Right kidney (tissue), 1 donor: ENCODE data around the gene CAMTA1.
"Not testable (repeated sequence)": the region's sequence is repeated elsewhere in the genome, so short reads cannot be mapped to it uniquely, and the experiment has no call there.

Experiments
- DNase-seq: peaks from one replicate; pipeline ENCODE4 v3.0.0-alpha.2; 2016

The CAMTA1 gene

DNA sequence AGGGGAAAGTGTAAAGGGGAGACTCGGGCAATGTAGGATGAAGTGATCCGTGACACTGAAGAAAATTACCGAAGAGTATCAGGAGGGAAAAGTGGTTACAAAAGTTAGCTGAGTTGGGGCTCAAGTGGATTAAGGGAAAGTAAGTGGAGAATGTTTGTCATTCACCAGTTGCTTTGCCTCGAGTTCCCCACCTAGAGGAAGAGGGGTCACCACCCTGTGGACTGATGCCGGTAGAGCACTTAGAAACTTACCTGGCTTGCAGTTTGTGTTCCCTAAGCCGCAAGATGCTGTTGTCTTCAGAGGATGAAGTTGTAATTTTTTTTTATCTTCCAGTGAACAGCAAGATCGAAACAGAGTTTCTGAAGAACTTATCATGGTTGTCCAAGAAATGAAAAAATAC lies 999.9 kb downstream of the CAMTA1 start:
- no peak for DNase-seq

DNA sequence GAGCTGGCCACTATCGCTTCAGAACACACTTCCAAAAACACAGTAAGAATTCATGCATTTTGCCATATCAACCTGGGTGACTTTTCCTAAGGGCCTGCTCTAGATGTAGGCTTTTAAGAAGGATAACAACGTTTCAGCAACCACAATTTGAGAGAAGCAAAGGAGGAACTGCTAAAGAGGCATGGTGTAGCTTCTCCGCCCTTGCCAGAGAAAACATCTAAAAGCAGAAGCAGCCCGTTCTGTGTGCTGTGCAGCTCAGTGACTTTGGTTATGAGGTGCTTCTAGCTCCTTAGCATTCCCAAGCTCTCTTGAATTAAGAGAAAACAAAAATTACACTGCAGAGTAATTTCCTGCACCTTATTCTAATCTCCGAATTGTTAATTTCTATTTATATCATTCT lies 1001.5 kb downstream of the CAMTA1 start:
- DNase-seq = no peak

DNA sequence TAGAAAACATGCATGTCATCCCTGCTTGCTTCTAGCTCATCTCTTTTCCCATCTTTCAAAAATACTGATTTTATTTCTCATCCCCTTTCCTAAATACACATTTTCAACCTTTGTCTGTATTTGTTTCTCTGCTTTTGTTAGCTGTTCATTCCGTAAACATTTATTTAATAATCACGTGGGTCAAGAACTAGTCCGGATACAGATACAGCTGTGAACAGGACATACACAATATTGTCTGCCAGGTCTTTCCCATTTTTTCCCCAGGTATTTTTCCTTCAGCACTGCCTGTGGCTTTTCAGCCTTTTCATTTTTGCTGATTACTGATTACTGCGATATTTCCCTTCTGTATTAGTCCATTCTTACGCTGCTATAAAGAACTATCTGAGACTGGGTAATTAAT lies 1004.6 kb downstream of the CAMTA1 start:
- DNase-seq = no peak

DNA sequence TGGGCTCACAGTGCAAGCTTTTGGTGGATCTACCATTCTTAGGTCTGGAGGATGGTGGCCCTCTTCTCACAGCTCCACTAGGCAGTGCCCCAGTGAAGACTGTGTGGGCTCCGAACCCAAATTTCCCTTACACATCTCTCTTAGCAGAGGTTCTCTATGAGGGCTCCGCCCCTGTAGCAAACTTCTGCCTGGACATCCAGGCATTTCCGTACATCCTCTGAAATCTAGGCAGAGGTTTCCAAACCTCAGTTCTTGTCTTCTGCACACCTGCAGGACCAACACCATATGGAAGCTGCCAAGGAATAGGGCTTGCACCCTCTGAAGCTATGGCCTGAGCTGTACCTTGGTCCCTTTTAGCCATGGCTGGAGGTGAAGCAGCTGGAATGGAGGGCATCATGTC lies 1005.8 kb downstream of the CAMTA1 start:
- DNase-seq = not testable (repeated sequence)

DNA sequence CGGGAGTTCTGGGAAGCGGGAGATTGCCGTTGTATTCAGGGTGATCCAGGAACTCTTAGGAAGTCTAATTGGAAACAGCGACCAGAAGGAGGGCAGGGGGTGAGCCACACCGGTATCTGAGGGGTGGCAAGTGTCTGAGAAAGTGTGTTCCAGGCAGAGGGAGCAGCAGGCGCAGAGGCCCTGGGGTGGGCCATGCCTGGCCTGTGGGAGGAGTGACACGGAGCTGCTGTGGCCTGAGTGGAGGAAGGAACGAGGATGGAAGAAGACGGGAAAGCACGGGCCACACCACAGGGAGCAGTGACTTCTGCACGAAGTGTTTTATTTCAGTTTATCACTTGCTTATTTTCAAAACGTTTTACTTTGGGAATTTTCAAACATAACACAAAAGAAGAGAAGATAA lies 1010.2 kb downstream of the CAMTA1 start:
- DNase-seq = no peak

DNA sequence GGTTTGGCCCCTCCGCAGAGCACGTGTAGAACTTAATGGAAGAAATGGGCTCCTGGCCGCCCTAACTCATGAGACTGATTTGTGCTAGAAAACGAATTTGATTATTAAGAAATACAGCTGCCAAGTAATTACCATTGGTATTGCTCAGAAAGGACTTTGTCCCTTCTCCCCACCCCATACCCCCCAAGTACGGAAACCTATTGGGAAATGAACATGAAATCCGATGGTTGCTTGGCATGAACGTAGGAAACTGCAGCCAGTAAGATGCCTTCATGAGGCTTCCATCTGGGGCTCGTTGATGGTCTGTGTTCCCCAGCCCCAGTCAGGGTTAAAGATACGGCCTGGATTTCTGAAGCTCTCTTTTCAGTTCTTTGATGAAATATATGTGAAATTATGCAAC lies 1020.2 kb downstream of the CAMTA1 start:
- no peak for DNase-seq

DNA sequence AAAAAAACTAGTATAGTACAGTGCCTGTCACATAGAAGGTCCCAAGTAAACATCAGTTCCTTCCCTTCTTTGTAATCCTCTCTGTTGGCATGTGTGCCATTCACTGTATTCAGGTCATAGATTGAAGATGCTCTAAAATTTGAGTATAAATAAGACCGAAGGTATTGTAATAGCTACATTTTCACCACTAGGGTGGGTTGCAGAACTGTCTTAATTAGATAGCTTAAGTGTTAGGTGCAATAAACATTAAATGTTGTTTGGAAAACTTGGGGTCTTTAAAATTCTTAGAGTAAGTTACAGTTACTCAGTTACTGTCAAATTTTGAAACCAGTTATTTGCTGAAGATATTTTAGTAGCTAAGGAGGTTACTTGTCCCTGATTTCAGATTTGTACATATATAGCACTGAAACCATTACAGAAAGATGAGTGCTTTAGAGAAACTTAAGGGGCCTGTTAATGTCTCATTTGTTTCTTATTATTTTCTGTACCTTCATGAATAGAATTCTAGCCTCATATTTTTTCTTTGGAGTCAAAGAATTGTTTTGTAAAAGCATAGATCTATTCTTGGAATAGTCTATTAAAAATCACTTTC lies 1023.1 kb downstream of the CAMTA1 start:
- no peak for DNase-seq

DNA sequence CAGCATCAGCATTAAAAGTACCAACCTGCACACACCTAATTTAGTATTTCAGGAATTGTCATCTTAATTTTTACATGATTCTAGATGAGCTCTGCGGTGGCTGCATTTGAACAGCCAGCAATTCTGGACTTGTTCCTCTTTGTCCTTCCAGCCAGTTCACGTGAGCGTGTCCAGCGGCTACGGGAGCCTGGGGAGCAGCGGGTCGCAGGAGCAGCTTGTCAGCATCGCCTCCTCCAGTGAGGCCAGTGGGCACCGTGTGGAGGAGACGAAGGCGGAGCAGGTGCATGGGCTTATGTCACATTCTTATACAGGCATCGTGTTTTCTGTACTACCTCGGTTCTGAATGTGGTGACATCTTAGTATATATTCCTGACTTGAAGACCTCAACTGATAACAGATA lies 1024.5 kb downstream of the CAMTA1 start:
- no peak for DNase-seq

DNA sequence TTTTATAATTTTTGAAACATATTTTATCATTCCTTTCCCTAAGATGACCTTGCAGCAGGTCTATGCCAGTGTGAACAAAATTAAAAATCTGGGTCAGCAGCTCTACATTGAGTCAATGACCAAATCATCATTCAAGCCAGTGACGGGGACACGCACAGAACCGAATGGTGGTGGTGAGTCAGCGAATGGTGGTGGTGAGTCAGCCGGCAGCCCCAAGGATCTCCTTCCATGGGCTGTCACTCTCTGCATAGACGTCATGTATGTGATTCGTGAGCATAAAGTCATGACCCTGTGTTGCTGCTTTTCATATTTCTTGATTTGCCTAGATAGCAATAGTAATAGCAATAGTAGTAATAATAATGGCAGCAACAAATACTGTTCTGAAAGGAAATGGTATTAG lies 1025.1 kb downstream of the CAMTA1 start:
- DNase-seq = no peak

DNA sequence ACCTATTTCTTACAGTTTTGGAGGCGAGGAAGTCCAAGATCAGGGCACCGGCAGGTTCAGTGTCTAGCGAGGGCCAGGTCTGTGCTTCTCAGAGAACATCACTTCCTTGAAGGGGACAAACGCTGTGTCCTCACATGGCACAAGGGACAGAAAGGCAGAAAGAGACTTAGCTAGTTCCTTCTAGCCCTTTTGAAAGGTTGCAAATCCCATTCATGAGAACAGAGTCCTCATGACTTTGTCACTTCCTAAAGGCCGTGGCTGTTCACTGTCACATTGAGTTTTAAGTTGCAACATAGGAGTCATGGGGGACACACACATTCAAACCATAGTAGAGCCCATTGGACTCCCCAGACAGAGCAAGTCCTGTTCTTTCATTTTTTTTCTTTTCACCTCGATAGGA lies 1026.2 kb downstream of the CAMTA1 start:
- no peak for DNase-seq

DNA sequence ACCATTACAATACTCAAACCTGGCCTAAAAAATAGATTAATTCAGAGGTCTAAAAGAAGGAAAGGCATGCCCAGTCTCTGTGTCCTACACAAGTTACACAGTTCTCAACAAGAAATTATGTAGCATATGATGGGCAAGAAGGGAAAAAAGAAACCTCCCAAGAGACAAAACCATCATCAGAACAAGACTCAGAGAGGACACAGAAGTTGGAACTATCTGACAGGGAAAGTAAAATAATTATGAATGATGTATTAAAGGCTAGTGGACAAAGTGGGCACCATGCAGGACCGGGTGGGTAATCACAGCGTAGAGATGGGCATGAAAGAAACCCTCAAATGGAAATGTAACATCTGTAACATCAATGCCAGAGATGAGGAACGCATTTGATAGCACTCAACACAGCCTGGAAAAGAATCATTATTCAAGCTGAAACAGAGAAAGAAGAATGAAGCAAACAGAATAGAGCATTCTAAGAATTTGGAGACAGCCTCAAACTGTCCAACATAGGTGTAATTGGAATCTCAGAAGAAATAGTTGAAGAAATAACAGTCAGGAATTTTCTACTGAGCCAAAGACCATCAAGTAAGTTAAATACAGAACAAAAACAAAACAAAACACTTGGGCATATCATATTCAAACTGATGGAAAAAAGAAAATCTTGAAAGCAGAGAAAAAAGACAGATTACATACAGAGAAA lies 1028.6 kb downstream of the CAMTA1 start:
- DNase-seq = no peak
